Stimulated activated CD4-positive, alpha-beta T cell treated with anti-CD3 and anti-CD28 coated beads, Interleukin-1b, Interleukin-23, amount 100 ng/mL, for 1 hour (primary cell): ENCODE data around the gene AKNA.

Experiments
- DNase-seq, 2 donors: peaks; one replicate each; pipeline ENCODE4 v3.0.0-alpha.2; 2020; ENCODE audit warnings: low read depth in 2 of 2

Gene AKNA

DNA sequence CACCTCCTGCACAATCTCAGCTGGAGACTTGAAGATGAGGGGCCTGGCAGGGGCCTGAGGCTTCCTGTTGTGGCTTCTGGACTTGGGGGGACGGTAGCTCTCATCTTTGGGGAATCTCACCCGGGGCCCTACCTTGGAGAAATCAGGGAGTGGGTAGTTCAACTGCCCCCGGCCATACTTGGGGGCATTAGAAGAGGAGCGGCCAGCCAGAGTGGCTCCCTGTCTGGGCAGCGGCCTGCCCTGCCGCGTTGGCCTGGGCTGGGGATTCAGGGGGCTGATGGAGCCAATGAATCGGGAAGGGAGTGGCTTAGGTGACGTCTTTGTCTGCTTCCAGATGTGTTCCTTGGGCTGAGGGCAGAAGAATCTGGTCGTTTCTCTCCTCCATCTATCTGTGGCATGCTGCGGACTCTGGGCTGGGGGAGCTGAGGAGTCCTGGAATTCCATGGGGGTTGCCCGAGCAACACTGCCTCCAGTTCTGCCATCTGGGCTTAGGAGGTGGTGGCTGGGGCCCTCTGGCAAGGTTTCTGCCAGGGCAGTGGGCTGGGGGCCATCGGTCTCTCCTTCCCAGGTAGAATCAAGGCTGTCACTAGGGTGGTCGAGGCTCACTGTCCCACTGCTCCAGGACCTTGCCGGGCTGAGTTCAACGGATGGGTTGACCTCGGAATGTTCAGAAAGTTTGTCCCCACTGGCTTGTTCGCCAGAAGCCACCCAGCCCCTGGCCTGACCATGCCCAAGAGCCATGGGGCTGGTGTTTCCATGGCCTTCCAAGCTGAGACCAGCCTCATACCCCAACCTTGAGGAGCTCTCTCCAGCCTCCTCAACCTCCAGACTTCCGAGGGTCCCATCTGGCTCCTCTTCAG lies 11.0 kb downstream of the AKNA start:
- DNase-seq: no peak

DNA sequence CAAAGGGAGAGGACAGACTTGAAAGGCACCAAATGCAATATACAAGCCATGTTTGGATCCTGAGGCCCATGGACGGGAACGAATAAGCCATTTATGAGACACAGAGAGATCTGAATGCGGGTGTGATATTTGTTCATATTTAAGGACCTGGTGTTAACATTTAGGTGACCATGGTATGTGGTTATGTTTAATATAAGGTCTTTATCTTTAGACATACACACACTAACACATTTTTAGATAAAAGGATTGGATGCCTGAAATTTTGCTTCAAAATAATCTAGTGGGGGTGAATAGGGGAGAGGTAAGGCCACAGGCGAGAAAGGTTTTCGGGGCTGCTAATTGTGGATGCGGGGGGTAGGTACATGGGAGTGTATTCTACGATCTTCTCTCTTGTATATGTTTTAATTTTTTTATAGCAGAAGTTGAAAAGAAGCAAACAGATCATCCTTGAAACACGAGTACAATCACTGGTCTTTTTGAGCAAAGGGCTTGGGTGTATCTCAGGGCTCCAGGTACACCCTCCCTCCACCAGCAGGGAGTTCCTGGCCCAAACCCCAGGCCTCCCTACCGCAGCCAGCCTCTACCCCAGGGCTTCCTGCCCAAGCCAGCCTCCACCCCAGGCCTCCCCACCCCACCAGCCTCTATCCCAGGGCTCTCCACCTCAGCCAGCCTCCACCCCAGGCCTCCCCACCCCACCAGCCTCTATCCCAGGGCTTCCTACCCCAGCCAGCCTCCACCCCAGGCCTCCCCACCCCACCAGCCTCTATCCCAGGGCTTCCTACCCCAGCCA lies 12.2 kb downstream of the AKNA start:
- no peak for DNase-seq

DNA sequence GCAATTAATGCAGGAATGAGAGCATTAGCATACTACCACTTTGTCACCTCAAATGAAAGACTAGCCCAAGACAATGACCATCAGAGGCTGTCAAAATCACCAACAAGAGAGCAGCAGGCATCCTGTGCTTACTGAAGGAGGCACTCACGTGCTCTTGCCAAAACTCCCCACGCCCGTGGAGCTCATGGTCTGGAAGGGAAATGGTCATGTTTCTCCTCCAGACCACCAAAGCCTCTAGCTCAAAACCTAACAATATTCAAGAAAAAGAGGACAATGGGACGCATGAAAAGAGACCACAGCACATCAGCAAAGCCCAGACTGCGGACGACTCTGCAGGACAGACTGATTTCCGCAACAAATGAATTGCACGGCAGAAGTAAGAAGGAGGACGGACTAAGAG lies 12.8 kb downstream of the AKNA start:
- no peak for DNase-seq

DNA sequence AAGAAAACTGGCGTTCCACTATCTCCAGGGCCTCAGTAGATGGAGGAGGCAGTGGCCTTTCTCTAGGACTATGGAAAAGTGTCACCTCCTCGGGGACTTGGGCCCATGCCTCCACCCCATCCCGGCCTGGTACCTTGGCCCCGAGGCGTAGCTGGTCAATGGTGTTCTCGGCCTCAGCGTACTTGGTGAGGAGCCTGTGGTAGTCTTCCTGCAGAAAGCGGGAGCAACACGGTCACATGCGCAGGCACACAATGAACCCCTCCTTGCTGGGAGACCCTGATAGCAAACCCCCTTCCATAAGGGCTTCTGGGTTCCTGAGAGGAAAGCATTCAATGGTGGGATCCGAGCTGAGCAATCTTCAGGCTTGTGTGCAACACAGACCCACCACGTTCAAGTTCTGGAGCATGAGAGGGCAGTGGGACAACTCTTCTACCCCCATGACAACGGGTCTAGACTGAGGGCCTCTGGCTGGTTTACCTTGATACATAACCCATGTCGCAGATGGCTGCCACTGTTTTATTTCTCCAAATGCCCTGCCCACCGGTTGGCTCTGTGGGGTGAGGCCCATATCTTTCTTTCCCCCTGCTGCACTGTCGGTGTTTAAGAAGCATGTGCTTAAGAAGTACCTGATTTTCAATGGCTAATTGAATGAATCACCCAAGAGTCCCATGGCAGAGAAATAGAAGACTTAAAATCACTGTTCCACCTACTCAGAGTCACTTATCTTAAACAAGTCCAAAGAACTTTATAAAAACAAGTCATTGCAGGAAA lies 13.6 kb downstream of the AKNA start:
- no peak for DNase-seq

DNA sequence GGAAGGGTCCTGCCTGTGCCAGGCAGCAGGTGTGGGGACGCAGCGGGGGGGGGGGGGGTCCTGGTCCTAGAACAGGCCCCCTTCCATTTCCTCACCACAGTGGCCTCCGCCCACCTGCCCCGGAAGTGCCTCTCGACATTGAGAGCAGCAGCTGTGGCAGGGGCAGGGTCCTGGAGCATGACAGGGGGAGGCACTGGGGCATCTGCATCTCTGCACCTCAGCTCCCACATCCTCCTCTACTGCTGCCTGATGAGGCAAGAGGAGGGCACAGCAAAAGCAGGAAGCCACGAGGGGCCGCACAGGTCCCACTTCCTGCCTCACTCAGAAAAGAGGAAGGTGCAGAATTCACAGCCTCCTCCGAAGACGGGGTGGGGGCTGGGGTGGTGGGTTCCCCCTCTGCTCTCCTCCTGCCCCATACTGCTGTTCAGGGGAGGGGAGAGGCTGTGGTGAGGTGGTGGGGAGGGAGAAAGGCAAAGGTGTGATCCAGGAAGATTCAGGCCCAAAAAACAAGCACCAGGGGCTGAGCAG lies 14.8 kb downstream of the AKNA start:
- peak; percentile 33 to 39 for DNase-seq

DNA sequence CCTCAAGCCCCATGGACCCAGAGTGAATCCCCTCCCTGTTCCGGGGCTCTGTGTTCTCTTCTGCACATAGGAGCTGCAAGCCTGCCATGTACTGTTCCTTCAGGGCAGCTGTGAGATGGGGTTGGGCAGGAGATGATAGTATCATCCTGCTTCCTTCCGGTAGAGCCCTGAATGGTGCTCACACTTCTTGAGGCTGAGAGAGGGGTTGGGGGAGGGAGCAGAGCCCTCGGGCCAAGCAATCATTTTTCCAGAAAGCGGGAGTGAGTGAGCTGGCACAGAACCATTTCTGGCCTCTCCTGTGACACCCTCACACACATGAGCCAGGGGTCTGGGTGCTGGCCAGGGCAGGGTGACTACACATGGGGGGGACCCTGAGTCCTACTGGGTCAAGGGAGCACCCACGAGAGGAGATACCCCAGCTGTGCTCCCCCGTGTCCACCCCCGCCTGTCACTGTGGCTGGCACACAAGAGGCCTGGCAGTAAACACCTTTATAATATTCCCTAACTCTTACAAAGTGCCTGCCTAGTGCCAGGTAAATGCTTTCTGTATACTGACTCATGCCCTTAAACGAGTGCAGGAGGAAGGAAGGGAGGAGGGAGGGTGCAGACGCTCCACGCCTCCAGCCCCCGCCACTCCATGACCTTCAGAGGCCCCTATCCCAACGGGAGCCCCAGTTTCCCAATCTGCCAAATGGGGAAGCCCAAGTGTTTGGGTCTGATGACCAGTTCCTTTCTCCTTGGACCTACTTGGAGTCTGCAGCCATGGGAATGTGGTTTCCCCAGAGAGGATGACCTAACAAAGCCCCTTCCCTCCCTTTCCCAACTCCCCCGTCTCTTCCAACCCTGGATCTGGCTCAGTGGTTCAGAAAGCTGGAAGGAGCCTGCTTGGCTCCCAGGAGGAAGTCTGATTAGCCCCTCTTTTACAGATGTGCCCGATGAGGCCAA lies 15.5 kb downstream of the AKNA start:
- no peak for DNase-seq

DNA sequence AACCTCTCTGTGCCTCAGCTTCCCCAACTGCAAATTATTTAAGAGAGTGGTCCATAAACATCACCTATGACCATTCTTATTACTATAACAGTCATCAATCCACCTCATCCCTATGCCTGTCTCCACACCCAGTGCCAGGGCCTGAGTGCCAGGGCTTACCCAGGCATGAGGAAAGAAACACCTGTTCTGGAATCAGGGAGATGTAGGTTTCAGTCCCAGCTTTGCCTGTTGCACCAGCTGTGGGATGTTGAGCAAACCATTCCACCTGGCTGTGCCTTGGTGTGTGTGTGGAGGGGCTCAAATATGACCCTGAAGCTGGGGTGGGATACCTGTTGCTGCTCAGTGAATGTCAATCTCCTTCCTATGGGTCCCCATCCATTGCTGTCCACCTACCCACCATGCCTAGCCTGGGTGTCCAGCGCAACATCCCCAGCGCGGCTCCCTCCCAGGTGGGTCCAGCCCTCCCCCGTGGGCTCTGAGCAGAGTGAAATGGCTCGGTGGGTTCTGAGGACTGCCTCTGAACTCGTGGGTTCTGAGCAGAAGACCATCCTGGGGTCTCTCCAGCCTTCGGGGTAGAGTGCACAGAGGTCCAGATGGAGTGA lies 16.3 kb downstream of the AKNA start:
- DNase-seq: no peak

DNA sequence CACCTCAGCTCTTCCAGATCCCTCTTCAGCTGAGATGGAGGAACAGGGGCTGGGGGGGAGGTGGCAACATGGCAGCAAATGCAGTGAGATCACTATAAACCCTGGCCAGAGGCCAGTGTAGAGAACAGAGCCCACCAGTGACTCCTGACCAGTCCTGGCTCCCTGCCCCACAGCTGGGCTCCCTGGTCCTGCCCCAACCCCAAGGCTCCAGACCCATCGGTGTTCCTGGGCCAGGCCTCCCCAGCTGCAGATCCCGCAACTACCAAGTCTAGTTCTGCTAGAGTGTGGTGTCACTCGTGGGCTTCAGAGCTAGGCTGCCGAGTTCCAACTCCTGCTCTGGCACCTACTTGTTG lies 16.8 kb downstream of the AKNA start:
- no peak for DNase-seq

DNA sequence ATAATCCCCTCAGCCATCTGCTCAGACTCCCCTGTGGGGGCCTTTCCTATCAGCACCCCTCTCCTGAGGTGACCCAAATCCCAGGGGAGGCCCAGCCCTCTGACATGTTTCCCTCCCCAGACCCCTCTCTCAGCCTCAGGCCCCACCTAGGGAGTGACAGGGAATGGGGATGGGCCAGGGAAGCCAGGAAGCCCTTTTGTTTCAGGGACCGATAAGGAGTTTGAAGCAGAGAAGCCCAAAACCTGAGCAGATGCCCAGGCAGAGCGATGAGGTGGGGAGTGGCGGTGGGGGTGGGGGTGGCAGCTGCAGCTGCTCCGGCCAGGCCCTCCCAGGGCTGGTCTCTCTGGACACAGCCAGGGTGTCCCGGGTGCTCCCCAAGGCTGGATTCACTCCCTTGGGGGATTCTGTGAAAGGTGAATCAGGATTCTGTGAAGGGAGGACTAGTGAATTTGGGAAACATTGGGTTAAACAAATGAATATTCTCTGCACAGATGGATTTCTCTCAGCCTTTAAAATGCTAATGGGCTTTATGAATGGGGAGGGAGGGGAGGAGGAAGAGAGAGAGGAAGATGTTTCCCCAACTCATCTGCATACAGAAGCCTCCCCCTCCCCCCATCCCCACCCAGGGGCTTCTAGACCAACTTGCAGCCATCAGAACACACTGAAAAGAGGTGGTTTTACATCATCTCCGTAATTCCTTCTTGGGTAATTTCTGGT lies 17.4 kb downstream of the AKNA start:
- no peak for DNase-seq

DNA sequence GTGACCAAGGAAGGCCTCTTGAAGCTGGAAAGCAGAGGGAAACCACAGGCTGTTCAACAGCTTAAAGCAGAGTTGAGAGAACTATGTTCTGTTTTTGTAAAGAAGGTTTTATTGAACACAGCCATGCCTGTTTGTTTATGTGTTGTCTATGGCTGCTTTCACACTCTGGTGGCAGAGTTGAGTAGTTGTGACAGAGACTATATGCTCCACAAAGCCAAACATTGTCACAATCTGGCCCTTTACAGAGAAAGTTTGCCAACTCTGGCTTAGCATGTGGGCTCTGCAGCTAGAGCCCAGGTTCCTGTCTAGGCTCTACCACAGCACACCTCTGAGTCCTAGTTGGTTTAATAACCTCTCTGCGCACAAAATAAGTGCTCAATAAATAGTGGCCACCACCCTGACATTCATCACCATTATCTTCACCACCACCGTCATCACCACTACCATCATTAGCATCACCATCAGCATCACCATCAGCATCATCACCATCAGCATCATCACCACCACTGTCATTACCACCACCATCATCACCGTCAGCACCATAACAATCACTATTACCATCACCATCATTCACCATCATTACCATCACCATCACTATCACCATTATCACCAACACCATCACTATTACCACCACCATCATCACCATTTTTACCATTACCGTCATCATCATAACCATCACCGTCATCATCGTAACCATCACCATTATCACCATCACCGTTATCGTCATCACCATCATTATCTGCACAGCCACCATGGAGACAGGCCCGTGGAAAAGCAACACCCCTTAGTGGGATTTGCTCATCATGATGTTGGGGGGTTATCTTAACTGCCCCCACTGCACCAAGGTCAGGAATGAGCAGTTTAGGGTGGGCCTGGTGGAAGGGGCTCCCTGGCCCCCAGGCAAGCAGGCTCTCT lies 18.3 kb downstream of the AKNA start:
- no peak for DNase-seq

DNA sequence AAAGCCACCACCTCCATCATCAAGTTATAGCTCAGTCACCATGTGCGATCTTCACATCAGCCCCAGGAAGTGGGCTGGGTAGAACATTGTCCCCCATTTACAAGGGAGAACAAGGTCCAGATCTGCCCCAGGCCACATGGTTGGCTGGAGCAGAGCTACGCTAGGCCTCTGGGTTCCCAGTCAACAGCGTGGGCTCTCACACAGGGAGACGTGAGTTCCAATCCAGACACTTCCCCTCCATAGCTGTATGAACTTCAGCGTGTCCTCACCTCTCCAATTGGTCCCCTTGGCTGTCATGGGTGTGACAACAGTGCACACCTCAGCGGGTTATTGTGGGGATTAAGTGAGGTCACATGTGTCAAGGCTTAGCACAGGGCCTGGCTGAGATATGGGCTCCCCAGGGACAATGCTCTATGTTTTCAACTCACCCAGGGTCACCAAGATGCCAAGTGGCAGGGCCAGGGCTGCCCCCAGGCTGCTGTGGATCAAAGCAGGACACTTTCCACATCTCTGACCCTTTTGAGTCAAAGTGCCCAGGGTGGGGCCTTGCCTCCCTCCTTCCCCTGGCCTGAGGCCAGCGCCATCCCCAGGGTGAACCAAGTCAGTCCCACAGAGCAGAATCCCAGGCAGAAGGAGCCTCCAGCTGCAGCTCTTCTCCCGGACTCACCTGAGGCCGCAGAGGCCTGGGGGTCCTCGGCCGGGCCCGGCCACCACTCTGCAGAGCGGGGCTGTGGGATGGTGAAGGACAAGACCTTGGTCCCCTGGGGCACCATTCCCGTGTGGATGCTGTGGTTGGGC lies 19.8 kb downstream of the AKNA start:
- DNase-seq: no peak

DNA sequence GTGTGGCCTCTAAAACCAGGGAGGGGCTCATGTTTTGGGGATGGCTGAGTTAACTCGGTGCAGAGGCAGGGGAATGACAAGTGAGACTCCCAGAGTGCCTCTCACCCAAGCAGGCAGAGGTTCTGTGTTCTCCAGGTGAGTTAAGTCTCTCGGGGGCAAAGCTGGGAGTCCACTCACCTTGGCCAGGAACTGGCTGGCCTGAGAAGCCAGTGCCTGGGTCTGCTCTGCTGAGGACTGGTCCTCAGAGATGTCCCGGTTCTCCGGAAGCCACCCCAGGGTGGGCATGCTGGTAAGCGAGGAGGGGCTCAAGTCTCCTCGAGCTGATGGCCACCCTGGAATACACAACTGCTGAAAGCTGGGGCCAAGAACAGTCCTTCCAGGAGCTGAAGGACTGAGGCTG lies 20.4 kb downstream of the AKNA start:
- DNase-seq: no peak

DNA sequence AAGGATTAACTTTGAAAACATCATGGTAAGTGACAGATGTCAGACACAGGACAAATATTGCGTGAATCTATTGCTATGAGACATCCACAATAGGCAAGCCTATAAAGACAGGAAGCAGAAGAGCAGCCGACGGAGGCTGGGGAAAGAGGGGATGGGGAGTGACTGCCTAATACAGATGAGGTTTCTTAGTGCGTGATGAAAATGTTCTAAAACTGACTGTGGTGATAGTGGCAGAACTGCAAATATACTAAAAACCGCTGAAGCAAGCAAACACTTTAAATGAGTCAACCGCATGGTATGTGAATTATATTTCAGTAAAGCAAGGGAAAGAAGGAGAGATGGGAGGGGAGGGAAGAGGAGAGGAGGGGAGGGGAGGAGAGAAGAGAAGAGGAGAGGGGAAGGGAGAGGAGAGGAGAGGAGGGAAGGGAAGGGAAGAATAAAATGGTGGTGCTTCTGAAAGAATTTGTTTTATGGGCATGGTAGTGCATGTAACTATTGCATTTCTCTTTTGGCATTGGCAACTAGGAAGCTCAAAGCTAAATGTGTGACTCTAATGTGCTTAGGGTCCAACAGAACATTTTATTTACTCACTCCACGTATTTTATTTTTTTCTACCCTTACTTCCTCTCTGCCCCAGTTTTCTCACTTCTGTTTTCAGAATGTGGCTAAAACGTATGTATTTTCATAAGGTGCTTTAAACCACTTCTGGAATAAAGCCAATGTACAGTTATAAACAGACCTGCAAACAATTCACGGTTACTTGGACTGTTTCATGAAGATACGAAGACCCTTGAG lies 21.3 kb downstream of the AKNA start:
- DNase-seq: no peak

DNA sequence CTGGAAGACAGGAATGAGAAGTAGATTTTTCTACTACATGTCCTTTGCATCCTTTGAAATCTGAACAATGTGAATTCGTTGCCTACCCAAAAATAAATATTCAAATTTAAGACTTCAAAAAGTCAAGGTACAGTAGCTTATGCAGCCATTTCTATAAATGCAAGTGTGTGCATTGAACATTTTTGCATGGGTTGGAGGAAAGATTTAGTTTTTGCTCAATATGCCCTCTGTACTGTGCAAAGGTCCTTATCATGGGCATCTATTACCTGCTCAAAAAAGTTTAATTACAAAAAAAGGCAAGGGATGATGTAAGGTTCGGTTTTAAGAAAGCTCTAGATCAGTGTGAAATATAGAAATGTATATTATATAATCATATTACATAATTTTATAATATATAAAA lies 22.6 kb downstream of the AKNA start:
- DNase-seq: no peak

DNA sequence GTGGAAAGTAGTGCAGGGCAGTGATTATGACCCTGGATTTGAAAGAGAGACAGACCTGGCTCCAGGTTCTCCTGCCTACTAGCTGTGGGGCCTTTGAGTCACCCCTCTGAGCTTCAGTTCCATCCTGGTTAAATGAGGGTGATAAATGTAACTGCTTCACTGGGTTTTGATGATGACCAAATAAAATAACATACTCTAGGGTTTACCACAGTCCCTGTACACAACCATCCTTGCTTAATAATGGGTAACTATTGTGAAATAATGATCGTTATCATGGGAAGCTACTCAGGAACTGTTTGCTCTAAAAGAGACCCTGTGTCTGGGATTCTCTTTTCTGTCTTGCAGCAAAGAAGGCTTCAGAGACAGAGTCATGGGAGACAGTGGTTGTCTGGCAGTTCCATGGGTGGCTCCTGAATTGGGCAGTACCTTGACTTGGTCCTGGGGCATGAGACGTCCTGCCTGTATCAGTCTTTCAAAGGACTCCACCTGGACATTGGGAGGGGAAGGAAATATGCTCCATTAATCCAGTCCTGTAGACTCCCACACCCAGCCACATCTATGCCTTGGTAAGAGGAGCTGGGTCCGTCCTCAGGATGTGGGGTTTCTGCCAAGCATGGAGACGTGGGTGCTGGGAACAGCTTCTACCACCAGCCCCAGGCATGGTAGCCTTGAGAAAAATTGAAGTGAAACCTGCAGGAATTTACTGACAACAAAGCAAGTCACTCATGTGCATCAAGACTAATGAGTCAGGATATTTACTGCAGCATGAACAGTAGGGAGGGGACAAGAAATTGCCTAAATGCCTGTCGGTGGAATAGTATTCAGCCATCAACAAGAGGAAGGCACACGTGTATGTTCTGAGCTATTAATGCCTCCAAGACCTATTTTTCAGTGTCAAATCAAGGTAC lies 23.4 kb downstream of the AKNA start:
- no peak for DNase-seq

DNA sequence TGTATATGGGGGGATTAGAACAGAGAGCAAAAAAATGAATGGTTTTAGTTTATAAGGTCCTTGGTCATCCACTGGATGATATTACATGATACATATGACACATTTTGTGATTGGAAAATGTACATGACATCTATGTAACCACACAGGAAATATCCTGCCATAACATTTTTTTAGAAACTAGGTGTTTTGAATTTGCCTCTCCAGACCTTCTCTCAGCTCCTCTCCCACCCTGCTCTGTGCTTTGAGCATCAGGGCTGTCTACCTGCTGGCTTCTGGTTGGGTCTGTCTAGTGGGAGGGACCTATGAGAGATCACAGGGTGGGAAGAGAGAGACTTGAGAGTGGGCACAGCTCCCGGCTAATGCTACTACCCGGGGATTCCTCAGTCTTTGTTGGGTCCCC lies 24.4 kb downstream of the AKNA start:
- no peak for DNase-seq
